ENCODE measurements around the gene OR2M2. TPM values are rescaled to one million over a fixed set of nuclear protein-coding genes. Genes with fewer than 3 reads are reported as not detected.

Gene OR2M2
- total RNA-seq, 4 donors from 2014 or later: not detected

- no peak for TF ChIP-seq CTCF (IDR thresholded peaks at IDR 0.05)
- TF ChIP-seq POLR2A (IDR thresholded peaks at IDR 0.05): no peak
- no peak overlapping the region for H3K4me3 ChIP-seq (ENCODE audit: low read depth, poor library complexity, severe bottlenecking)
- intact Hi-C loops (cut with DNase I; ENCODE audit: low total_unique reads): no loop called here
- 97 to 98% methylated on average over 1 of the region's 1 CpG for WGBS, 2 donors
- DNase-seq (ENCODE audit: low spot score in 2 of 2): no peak
Measured at GRCh38 chr1:248215880-248216279, 41.3 kb downstream of the OR2M2 start.

GRCh38 chr1:248225537-248225936 is 50.9 kb downstream of the OR2M2 start:
- TF ChIP-seq POLR2A (IDR thresholded peaks at IDR 0.05): no peak
- no peak for TF ChIP-seq CTCF (IDR thresholded peaks at IDR 0.05)
- WGBS, 2 donors: 83% methylated on average over 1 of the region's 1 CpG
- intact Hi-C loops (cut with DNase I; ENCODE audit: low total_unique reads): no loop called here
- DNase-seq (ENCODE audit: low spot score in 2 of 2): no peak
- H3K4me3 ChIP-seq (ENCODE audit: low read depth, poor library complexity, severe bottlenecking): no peak overlapping the region

GRCh38 chr1:248229360-248229908 is 54.8 kb downstream of the OR2M2 start:
- 64 to 76% methylated on average over 6 of the region's 6 CpGs for WGBS, 2 donors
- TF ChIP-seq POLR2A (IDR thresholded peaks at IDR 0.05): no peak
- no peak for TF ChIP-seq CTCF (IDR thresholded peaks at IDR 0.05)
- no peak overlapping the region for H3K4me3 ChIP-seq (ENCODE audit: low read depth, poor library complexity, severe bottlenecking)
- DNase-seq (ENCODE audit: low spot score in 2 of 2): no peak
- intact Hi-C loops (cut with DNase I; ENCODE audit: low total_unique reads): no loop called here

Other genes starting within 250 kb of the OR2M2 start
- gene OR2AJ1, start 249.9 kb upstream of the OR2M2 start, total RNA-seq: not detected
- gene OR2L8, start 226.0 kb upstream of the OR2M2 start, total RNA-seq: not detected
- gene OR2AK2, start 209.6 kb upstream of the OR2M2 start, total RNA-seq: not detected
- not detected for gene OR2L5, start 161.2 kb upstream of the OR2M2 start, total RNA-seq
- not detected for gene OR2L2, start 144.8 kb upstream of the OR2M2 start, total RNA-seq
- gene OR2L3, start 128.0 kb upstream of the OR2M2 start, total RNA-seq: under 1 TPM in 1 of 4 donors, not detected in 3; 0.06 TPM
- not detected for gene OR2L13, start 79.6 kb upstream of the OR2M2 start, total RNA-seq
- not detected for gene OR2M5, start 29.7 kb upstream of the OR2M2 start, total RNA-seq
- gene OR2M3, start 22.4 kb downstream of the OR2M2 start, total RNA-seq: not detected
- gene OR2M4, start 56.6 kb downstream of the OR2M2 start, total RNA-seq: not detected
- gene OR2T33, start 103.2 kb downstream of the OR2M2 start, total RNA-seq: not detected
- gene OR2T12, start 128.6 kb downstream of the OR2M2 start, total RNA-seq: not detected
- gene OR2M7, start 149.7 kb downstream of the OR2M2 start, total RNA-seq: not detected
- gene OR14C36, start 174.0 kb downstream of the OR2M2 start, total RNA-seq: not detected
- not detected for gene OR2T4, start 186.8 kb downstream of the OR2M2 start, total RNA-seq
- not detected for gene OR2T6, start 200.9 kb downstream of the OR2M2 start, total RNA-seq
- not detected for gene OR2T1, start 228.2 kb downstream of the OR2M2 start, total RNA-seq